Measurements from ENCODE around the gene MYOM3. TPM values are rescaled to one million over a fixed set of nuclear protein-coding genes. Genes with fewer than 3 reads are reported as not detected.

Gene MYOM3
- total RNA-seq, 1 donor from 2014 or later = not detected

DNA sequence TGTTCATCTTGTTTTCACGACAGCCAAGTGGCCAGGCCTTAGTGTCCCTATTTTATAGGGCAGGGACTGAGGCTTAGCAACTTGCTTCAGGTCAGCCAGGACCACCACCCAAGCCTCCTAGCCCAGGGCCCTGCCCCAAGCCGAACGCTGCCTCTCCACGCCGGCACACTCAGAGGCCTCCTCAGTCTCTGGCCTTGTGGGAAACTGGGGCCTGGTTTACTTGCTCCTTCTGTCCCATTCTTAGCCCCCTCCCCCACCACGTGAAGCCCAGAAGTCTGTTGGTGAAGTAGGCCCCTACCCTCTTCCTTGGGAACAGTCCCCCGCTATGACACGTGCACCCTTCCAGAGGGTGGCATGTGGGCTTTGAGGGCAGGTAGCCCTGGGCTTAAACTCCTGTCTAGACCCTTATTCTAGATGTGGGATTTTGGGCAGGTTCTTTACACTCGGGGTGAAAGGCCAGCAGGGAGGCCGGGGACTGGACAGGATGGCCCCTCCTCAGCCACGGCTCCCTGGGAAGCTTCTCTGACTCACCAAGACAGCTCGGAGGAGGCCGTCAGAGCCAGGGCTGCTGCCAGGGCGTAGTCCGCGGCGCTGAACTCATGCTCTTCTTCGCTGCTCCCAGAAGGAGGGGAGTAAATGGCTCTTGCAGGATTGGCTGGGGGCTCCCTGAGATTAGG, 4.3 kb downstream of the MYOM3 start:
- Mint-ChIP-seq H3K36me3 (ENCODE audit: unreplicated experiment) (no peaks in the 10 kb centered on the region), H3K27ac (ENCODE audit: unreplicated experiment) (peak overlapping the region; percentile 39), H3K4me3 (ENCODE audit: unreplicated experiment) (no peak overlapping the region), H3K9me3 (ENCODE audit: unreplicated experiment) (no peaks in the 10 kb centered on the region), H3K4me1 (ENCODE audit: unreplicated experiment) (peaks cover 36% of the 10 kb centered on the region), H3K27me3 (ENCODE audit: unreplicated experiment) (no peaks in the 10 kb centered on the region)
- no peak for DNase-seq (ENCODE audit: extremely low spot score, unreplicated experiment)
- TF ChIP-seq, protein P1, sequence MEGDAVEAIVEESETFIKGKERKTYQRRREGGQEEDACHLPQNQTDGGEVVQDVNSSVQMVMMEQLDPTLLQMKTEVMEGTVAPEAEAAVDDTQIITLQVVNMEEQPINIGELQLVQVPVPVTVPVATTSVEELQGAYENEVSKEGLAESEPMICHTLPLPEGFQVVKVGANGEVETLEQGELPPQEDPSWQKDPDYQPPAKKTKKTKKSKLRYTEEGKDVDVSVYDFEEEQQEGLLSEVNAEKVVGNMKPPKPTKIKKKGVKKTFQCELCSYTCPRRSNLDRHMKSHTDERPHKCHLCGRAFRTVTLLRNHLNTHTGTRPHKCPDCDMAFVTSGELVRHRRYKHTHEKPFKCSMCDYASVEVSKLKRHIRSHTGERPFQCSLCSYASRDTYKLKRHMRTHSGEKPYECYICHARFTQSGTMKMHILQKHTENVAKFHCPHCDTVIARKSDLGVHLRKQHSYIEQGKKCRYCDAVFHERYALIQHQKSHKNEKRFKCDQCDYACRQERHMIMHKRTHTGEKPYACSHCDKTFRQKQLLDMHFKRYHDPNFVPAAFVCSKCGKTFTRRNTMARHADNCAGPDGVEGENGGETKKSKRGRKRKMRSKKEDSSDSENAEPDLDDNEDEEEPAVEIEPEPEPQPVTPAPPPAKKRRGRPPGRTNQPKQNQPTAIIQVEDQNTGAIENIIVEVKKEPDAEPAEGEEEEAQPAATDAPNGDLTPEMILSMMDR (IDR thresholded peaks at IDR 0.05) = no peak

DNA sequence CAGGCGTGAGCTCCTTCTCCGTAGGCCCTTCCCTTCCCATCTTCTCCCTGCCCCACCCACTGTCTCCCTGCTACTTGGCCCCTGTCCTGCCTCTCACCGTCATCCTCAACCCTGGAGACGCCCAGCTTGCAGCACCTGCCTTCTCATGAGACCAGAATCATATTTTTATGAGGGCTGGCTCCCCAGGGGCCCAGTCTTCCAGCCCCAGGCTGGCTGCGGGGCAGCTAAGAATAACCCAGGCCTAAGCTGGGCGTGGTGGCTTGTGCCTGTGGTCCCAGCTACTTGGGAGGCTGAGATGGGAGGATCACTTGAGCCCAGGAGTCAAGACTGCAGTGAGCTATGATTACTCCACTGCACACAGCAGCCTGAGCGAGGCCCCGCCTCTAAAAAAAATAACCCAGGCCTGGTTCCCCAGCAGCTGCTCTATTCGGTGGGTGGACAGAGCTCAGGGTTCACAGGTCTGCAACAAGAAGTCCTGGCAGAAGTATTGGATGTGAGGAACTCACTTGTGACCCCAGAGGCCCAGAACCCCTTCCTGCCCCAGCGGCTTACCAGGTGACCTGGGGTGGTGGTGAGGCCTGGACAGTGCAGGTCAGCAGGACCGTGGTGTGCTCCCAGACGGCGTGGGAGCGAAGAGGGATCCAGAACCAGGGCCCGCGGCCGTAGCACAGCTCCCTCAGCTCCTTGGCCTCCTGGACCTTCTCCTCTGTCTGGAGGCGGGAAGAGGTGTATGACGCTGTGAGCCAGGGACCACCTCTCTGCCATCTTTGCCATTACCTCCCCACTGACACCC, 6.4 kb downstream of the MYOM3 start:
- DNase-seq (ENCODE audit: extremely low spot score, unreplicated experiment) = no peak
- no peak overlapping the region for H3K27ac Mint-ChIP-seq (ENCODE audit: unreplicated experiment)
- peaks cover 25% of the 10 kb centered on the region for H3K4me1 Mint-ChIP-seq (ENCODE audit: unreplicated experiment)
- TF ChIP-seq, protein P1 (IDR thresholded peaks at IDR 0.05) = no peak
- H3K36me3 Mint-ChIP-seq (ENCODE audit: unreplicated experiment) = no peaks in the 10 kb centered on the region
- no peak overlapping the region for H3K4me3 Mint-ChIP-seq (ENCODE audit: unreplicated experiment)
- peaks cover 2% of the 10 kb centered on the region for H3K27me3 Mint-ChIP-seq (ENCODE audit: unreplicated experiment)
- no peaks in the 10 kb centered on the region for H3K9me3 Mint-ChIP-seq (ENCODE audit: unreplicated experiment)

DNA sequence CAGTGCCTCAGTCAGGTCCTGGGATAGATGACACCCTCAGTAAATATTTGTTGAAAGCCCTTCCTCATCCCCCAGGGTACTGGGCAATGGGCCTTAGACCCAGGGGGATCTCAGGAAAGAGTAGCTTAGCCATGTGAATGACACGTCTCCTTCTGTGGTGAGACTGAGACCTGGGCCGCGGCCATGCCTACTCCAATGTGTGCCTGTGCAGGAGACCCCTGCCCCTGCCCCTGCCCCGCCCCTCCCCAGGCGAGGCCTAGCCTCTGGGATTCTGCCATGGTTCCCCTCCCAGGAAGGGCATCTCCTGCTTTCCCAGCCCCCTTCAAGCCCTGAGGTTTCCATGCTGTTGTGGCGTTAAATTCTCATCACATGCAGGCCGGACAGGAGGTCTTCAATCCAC, 7.1 kb downstream of the MYOM3 start:
- peaks cover 25% of the 10 kb centered on the region for H3K4me1 Mint-ChIP-seq (ENCODE audit: unreplicated experiment)
- no peak overlapping the region for H3K27ac Mint-ChIP-seq (ENCODE audit: unreplicated experiment)
- H3K4me3 Mint-ChIP-seq (ENCODE audit: unreplicated experiment) = no peak overlapping the region
- TF ChIP-seq, protein P1 (IDR thresholded peaks at IDR 0.05) = no peak
- no peak for DNase-seq (ENCODE audit: extremely low spot score, unreplicated experiment)
- peaks cover 2% of the 10 kb centered on the region for H3K27me3 Mint-ChIP-seq (ENCODE audit: unreplicated experiment)
- H3K36me3 Mint-ChIP-seq (ENCODE audit: unreplicated experiment) = no peaks in the 10 kb centered on the region
- no peaks in the 10 kb centered on the region for H3K9me3 Mint-ChIP-seq (ENCODE audit: unreplicated experiment)

DNA sequence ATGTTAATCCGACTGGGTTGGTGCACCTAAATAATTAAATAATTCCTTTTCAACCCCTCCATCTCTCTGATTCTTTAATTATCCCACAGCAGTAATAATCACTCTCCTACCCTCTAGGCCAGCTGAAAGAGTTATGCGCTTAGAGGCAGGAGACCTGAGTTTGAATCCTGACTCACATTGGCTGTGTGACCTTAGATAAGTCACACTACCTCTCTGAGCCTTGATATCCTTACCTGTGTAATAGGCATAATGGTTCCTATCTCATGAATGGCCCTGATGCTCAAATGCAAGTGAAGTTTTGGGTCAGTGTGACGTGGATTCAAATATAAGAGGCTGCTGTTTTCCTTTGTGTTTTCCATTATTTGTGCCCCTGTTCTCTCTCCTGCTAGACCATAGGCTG, 8.1 kb downstream of the MYOM3 start:
- DNase-seq (ENCODE audit: extremely low spot score, unreplicated experiment) = no peak
- H3K27ac Mint-ChIP-seq (ENCODE audit: unreplicated experiment) = no peak overlapping the region
- peaks cover 2% of the 10 kb centered on the region for H3K27me3 Mint-ChIP-seq (ENCODE audit: unreplicated experiment)
- no peak overlapping the region for H3K4me3 Mint-ChIP-seq (ENCODE audit: unreplicated experiment)
- no peaks in the 10 kb centered on the region for H3K36me3 Mint-ChIP-seq (ENCODE audit: unreplicated experiment)
- TF ChIP-seq, protein P1 (IDR thresholded peaks at IDR 0.05) = no peak
- no peaks in the 10 kb centered on the region for H3K9me3 Mint-ChIP-seq (ENCODE audit: unreplicated experiment)
- peaks cover 24% of the 10 kb centered on the region for H3K4me1 Mint-ChIP-seq (ENCODE audit: unreplicated experiment)

DNA sequence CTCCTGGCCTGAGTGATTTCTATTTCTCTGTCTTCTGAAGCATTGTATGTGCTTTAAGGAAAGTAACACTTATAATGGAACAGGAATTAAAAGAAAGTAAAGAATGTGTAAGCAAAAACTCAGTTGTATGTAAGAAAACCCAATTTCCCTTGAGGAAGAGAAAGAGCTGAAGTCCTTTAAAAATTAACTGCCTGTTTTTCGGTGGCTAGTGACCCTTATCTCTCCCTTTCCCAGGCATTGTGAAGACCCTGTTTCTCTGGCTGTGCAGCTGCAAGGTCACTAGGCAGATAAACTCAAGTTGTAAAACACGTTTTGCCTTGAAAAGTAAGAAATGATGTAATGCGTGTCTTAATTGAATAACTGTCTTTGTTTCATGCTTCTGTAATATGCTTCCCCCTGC, 8.5 kb downstream of the MYOM3 start:
- Mint-ChIP-seq H3K27ac (ENCODE audit: unreplicated experiment) (no peak overlapping the region), H3K9me3 (ENCODE audit: unreplicated experiment) (no peaks in the 10 kb centered on the region)
- no peak for DNase-seq (ENCODE audit: extremely low spot score, unreplicated experiment)

More for the DNA sequence above, 8.5 kb downstream of the MYOM3 start:
- peaks cover 21% of the 10 kb centered on the region for H3K4me1 Mint-ChIP-seq (ENCODE audit: unreplicated experiment)
- no peaks in the 10 kb centered on the region for H3K36me3 Mint-ChIP-seq (ENCODE audit: unreplicated experiment)
- H3K27me3 Mint-ChIP-seq (ENCODE audit: unreplicated experiment) = peaks cover 2% of the 10 kb centered on the region
- H3K4me3 Mint-ChIP-seq (ENCODE audit: unreplicated experiment) = no peak overlapping the region
- TF ChIP-seq, protein P1 (IDR thresholded peaks at IDR 0.05) = no peak

Data from osteocyte (in vitro differentiated cells).